ENCODE data around the gene IL21.
"Not testable (repeated sequence)": the region's sequence is repeated elsewhere in the genome, so short reads cannot be mapped to it uniquely, and the experiment has no call there.

IL21 gene

DNA sequence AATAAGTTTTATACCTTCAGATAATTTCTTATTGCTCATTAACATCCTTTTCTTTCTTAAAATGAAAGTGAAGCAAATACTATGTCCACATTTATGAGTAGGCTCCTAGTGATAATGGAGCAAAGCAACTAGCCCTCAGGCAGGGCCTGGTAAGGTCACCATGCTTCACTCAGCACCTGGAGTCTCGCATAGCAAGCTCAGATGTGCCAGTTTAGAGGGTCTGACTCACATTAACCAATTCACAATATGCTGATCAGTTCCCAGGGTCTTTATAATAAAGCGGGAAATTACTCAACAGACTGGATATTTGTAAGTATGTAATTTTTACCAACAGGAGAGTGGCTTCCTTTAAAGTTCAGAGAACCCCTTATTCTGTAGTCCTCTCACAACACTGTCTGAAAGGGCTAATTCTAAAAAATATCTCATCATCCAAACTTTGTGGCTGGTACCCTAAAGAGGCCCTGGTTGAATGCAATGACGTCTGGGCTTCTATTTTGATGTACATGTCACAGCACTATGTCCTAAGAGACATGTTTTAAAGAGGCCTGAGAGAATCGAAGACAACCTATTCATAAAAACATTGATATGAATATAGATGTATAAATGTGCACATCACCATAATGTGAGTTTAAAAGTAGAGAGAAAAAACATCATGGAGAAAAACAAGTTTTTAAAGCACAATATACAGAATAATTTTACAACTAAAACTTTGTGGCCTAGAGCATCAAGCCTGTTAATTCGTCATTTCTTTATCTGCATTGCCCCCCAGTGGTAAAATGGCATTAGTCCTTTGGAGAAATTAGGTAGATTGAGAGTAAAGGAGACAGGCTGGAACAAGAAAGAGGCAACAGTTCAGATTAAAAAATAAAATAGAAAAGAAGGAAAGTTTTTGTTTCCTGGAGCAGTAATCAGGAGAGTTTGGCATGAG is 44.3 kb downstream of the IL21 start:
- peak; percentile 18 to 65 for DNase-seq

GRCh38 chr4:122574347-122574746 is 46.5 kb downstream of the IL21 start:
- not testable (repeated sequence) for DNase-seq

- DNase-seq, result no peak
Observed at GRCh38 chr4:122562449-122562848, 58.4 kb downstream of the IL21 start.

All from NCI-H526 (cell line).